AG10803 (cell line): Measurements from ENCODE around the gene GULP1.

Experiments used
- DNase-seq: peaks from one replicate; pipeline ENCODE4 v3.0.0; 2010; ENCODE audit warnings: low read depth
- H3K4me3 ChIP-seq: 2 replicates; pipeline ENCODE4 v1.5.1; 2011; ENCODE audit warnings: mild to moderate bottlenecking, low read length, control low read depth
- TF ChIP-seq, protein P1 (sequence below): conservative IDR thresholded peaks from 2 replicates; pipeline ENCODE4 v1.5.1; 2011; ENCODE audit warnings: mild to moderate bottlenecking, low read length, control low read depth, inconsistent platforms

The GULP1 gene

DNA sequence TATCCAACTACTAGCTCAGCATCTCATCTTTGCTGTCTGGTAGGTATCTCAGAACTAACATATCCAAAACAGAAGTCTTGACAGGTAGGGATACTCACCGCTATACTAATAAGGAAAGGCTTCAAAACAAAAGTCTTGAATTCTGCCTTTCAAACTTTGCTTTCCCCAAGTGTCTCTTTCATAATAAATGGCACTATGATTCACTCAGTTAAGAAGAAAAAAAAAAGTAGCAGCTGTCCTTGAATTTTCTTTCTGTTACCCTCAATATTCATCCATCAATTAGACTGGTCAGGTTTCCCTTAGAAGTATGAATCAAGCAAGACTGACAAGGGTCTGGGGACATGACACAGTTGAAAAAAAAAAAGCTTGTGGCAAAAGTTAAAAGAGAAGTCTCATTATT, 175.1 kb downstream of the GULP1 start:
- TF ChIP-seq, protein P1, sequence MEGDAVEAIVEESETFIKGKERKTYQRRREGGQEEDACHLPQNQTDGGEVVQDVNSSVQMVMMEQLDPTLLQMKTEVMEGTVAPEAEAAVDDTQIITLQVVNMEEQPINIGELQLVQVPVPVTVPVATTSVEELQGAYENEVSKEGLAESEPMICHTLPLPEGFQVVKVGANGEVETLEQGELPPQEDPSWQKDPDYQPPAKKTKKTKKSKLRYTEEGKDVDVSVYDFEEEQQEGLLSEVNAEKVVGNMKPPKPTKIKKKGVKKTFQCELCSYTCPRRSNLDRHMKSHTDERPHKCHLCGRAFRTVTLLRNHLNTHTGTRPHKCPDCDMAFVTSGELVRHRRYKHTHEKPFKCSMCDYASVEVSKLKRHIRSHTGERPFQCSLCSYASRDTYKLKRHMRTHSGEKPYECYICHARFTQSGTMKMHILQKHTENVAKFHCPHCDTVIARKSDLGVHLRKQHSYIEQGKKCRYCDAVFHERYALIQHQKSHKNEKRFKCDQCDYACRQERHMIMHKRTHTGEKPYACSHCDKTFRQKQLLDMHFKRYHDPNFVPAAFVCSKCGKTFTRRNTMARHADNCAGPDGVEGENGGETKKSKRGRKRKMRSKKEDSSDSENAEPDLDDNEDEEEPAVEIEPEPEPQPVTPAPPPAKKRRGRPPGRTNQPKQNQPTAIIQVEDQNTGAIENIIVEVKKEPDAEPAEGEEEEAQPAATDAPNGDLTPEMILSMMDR = no peak
- no peak for DNase-seq
- H3K4me3 ChIP-seq = no peak overlapping the region

- DNase-seq = no peak
- TF ChIP-seq, protein P1 = no peak
- H3K4me3 ChIP-seq = no peak overlapping the region
Observed at GRCh38 chr2:188471166-188471565, 179.5 kb downstream of the GULP1 start.

DNA sequence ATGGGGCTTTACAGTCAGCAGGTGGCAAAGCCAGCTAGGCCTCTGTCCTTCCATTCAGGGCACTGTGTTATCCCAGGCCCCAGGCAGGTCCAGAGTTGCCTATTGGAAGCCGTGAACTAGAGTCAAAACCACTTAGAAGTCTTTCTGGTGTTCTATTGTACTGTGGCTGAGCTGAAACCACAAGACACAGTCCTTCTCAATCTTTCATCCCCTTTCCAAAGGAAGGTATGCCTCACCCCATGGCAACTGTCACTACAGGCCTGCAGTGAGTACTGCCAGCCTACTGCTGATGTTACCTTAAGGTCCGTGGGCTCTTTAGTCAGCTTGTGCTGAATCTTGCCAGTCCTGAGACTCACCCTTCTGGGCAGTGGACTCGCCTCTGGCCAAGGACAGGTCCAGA, 181.6 kb downstream of the GULP1 start:
- DNase-seq = no peak
- TF ChIP-seq, protein P1 = no peak
- no peak overlapping the region for H3K4me3 ChIP-seq

GRCh38 chr2:188474316-188474715, 182.6 kb downstream of the GULP1 start:
- TF ChIP-seq, protein P1 = no peak
- DNase-seq = no peak
- H3K4me3 ChIP-seq = no peak overlapping the region

GRCh38 chr2:188475945-188476344, 184.3 kb downstream of the GULP1 start:
- H3K4me3 ChIP-seq = no peak overlapping the region
- TF ChIP-seq, protein P1 = no peak
- DNase-seq = peak; percentile 40

- H3K4me3 ChIP-seq = no peak overlapping the region
- TF ChIP-seq, protein P1 = no peak
- DNase-seq = no peak
Observed at GRCh38 chr2:188477564-188478103, 186.0 kb downstream of the GULP1 start.

- DNase-seq = no peak
- no peak overlapping the region for H3K4me3 ChIP-seq
- TF ChIP-seq, protein P1 = no peak
Observed at GRCh38 chr2:188478724-188479123, 187.1 kb downstream of the GULP1 start.
